Gastrocnemius medialis (tissue), 4 donors: ENCODE data around the gene IL36G.
"Not testable (repeated sequence)": the region's sequence is repeated elsewhere in the genome, so short reads cannot be mapped to it uniquely, and the experiment has no call there.

Source experiments
- POLR2A ChIP-seq, 2 donors: fragments of 450-650 bp; IDR thresholded peaks; one replicate each; pipeline ENCODE4 v1.6.1; 2017; ENCODE audit warnings: antibody characterized with exemption in 2 of 2, mild to moderate bottlenecking in 2 of 2, moderate library complexity in 2 of 2
- TF ChIP-seq, protein P1 (sequence below), 5 experiments: fragments of 450-650 bp in 3 of 5; fragments of 200-600 bp in 2 of 5; sonication (generic) in 2 of 5; IDR thresholded peaks in 4 of 5; conservative IDR thresholded peaks in 1 of 5; 1 replicate in 4 of 5; 2 replicates in 1 of 5; pipeline ENCODE4 v1.5.1; 2016 to 2019; ENCODE audit warnings: antibody characterized with exemption in 5 of 5, mild to moderate bottlenecking in 3 of 5, moderate library complexity in 3 of 5

DNA sequence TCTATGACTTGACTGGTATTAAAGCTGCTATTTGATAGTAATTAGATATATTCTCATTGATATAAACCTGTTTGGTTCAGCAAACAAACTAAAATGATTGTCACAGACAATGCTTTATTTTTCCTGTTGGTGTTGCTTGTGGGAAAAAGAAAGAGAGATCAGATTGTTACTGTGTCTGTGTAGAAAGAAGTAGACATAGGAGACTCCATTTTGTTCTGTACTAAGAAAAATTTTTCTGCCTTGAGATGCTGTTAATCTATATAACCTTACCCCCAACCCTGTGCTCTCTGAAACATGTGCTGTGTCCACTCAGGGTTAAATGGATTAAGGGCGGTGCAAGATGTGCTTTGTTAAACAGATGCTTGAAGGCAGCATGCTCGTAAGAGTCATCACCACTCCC lies 43.7 kb upstream of the IL36G start:
- TF ChIP-seq, protein P1, sequence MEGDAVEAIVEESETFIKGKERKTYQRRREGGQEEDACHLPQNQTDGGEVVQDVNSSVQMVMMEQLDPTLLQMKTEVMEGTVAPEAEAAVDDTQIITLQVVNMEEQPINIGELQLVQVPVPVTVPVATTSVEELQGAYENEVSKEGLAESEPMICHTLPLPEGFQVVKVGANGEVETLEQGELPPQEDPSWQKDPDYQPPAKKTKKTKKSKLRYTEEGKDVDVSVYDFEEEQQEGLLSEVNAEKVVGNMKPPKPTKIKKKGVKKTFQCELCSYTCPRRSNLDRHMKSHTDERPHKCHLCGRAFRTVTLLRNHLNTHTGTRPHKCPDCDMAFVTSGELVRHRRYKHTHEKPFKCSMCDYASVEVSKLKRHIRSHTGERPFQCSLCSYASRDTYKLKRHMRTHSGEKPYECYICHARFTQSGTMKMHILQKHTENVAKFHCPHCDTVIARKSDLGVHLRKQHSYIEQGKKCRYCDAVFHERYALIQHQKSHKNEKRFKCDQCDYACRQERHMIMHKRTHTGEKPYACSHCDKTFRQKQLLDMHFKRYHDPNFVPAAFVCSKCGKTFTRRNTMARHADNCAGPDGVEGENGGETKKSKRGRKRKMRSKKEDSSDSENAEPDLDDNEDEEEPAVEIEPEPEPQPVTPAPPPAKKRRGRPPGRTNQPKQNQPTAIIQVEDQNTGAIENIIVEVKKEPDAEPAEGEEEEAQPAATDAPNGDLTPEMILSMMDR (IDR thresholded peaks at IDR 0.05 in 4 of 5, conservative IDR thresholded peaks at IDR 0.05 in 1 of 5) = not testable (repeated sequence)
- TF ChIP-seq POLR2A (IDR thresholded peaks at IDR 0.05) = not testable (repeated sequence)
